Endometrial microvascular endothelial cells (primary cell): ENCODE results near the gene ALK. TPM values are rescaled to one million over a fixed set of nuclear protein-coding genes. Genes with fewer than 3 reads are reported as not detected.

Experiments used
- in situ Hi-C: cut with HindIII; loops from 2 replicates; pipeline ENCODE4 v1.10.0; 2017; ENCODE audit warnings: low sequenced_read_pairs, low pct_unique_long_range_greater_than_20kb; ENCODE audit errors: inconsistent ontology term
- total RNA-seq: library from RNA; depleted of rRNA; stranded (reverse); fragments of >200 nt; gene quantifications from one replicate; pipeline ENCODE4 v1.2.3, GENCODE V29; 2015; ENCODE audit errors: inconsistent ontology term

The ALK gene
- total RNA-seq, 1 donor from 2014 or later = not detected

- in situ Hi-C loops = no loop called here
Measured at GRCh38 chr2:29463181-29463900, 458.0 kb downstream of the ALK start.

- in situ Hi-C loops = no loop called here
Measured at GRCh38 chr2:29462293-29462692, 459.1 kb downstream of the ALK start.

- in situ Hi-C loops = no loop called here
Measured at GRCh38 chr2:29460190-29460589, 461.2 kb downstream of the ALK start.

GRCh38 chr2:29459445-29460179, 461.8 kb downstream of the ALK start:
- in situ Hi-C loops = no loop called here

GRCh38 chr2:29456429-29456828, 465.0 kb downstream of the ALK start:
- in situ Hi-C loops = no loop called here

GRCh38 chr2:29455200-29455860, 466.1 kb downstream of the ALK start:
- in situ Hi-C loops = no loop called here

GRCh38 chr2:29452036-29452435, 469.4 kb downstream of the ALK start:
- in situ Hi-C loops = no loop called here

GRCh38 chr2:29450596-29451222, 470.7 kb downstream of the ALK start:
- in situ Hi-C loops = no loop called here

GRCh38 chr2:29449499-29449898, 471.9 kb downstream of the ALK start:
- in situ Hi-C loops = no loop called here

- in situ Hi-C loops = no loop called here
Measured at GRCh38 chr2:29448096-29448688, 473.2 kb downstream of the ALK start.

- in situ Hi-C loops = no loop called here
Measured at GRCh38 chr2:29447513-29447912, 473.9 kb downstream of the ALK start.

- in situ Hi-C loops = no loop called here
Measured at GRCh38 chr2:29446847-29447246, 474.5 kb downstream of the ALK start.

- in situ Hi-C loops = no loop called here
Measured at GRCh38 chr2:29444150-29444549, 477.2 kb downstream of the ALK start.

GRCh38 chr2:29443627-29444026, 477.8 kb downstream of the ALK start:
- in situ Hi-C loops = no loop called here

- in situ Hi-C loops = no loop called here
Measured at GRCh38 chr2:29443151-29443550, 478.2 kb downstream of the ALK start.

- in situ Hi-C loops = no loop called here
Measured at GRCh38 chr2:29440921-29441623, 480.3 kb downstream of the ALK start.

GRCh38 chr2:29433920-29434319, 487.5 kb downstream of the ALK start:
- in situ Hi-C loops = no loop called here

- in situ Hi-C loops = no loop called here
Measured at GRCh38 chr2:29433128-29433527, 488.3 kb downstream of the ALK start.

GRCh38 chr2:29431485-29431884, 489.9 kb downstream of the ALK start:
- in situ Hi-C loops = no loop called here
